Activated CD8-positive, alpha-beta memory T cell treated with anti-CD3 and anti-CD28 coated beads for 48 hours (primary cell): ENCODE data around the gene GCKR.
"Not testable (repeated sequence)": the region's sequence is repeated elsewhere in the genome, so short reads cannot be mapped to it uniquely, and the experiment has no call there.

Source experiments
- DNase-seq, 3 experiments: peaks; one replicate each; pipeline ENCODE4 v3.0.0-alpha.2; 2020; ENCODE audit warnings: low read depth in 2 of 3, low spot score in 2 of 3

Gene GCKR

GRCh38 chr2:27509326-27509725 lies 12.7 kb downstream of the GCKR start:
- DNase-seq = no peak

- no peak for DNase-seq
Measured at GRCh38 chr2:27518113-27518781, 21.6 kb downstream of the GCKR start.

DNA sequence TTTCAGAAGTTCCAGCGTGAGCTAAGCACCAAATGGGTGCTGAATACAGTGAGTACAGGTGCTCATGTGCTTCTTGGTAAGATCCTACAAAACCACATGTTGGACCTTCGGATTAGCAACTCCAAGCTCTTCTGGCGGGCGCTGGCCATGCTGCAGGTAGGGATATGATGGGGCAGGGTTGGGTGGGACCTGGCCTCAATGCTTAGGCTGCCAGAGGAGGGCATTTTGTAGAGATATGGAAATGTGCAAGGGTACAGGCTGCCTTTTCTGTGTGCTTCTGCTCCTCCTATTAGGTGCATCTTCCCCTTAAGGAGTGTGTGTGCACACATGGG lies 22.1 kb downstream of the GCKR start:
- DNase-seq = no peak

- DNase-seq = no peak
Measured at GRCh38 chr2:27520316-27520715, 23.7 kb downstream of the GCKR start.

DNA sequence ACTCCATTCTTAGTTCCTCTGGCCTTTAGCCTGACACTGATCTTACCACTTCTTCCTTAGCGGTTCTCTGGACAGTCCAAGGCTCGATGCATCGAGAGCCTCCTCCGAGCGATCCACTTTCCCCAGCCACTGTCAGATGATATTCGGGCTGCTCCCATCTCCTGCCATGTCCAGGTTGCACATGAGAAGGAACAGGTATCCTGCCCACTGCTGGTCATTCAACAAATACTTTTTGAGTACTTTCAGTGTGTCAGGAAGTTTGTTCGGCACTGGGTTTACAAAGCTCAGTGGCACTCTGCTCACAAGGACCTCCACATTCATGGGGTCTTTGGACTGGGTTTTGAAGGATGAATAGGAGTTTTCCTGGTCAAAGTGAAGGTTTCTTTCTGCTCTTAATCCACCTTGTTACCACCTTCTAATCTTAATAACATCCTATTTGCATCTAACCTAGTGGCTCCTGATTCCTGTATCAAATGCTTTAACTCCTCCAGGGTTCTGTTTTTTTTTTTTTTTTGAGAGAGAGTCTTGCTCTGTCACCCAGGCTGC lies 25.8 kb downstream of the GCKR start:
- DNase-seq = no peak

DNA sequence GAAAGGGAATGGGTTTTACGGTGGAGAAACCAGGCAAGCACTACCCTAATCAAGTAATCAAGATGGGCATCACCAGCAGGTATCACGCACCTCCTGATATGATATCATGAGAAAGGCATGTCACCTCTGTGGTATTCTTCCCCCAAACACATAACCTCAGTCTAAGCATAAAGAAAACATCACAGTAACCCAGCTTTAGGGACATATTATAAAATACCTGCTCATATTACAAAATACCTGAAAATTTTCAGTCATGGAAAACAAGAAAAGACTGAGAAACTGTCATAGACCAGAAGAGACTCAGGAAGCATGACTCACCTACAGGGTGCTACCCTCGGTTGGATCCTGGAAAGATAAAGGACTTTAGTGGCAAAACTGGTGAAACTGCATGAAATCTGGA lies 30.5 kb downstream of the GCKR start:
- DNase-seq = no peak

GRCh38 chr2:27531983-27532382 lies 35.3 kb downstream of the GCKR start:
- no peak for DNase-seq

DNA sequence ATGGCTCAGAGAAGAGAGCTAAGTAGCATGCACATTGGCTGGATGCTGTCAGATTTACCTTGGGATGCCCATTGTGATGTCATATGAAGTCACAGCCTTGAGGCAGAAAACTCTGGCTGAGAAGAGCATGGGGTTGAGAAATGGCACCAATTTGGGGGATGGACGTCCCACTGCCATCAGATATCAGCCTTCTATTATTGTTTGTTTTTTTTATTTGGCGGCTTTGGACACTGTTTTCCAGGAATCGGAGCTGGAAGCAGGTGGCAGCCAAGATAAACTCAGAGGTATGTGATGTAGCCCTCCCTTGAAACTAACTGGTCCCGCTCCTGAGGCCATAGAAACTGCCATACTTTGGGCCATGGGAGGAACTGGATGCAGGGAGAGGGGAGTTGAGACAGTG lies 40.6 kb downstream of the GCKR start:
- DNase-seq = no peak

GRCh38 chr2:27538839-27539450 lies 42.3 kb downstream of the GCKR start:
- DNase-seq = not testable (repeated sequence)

DNA sequence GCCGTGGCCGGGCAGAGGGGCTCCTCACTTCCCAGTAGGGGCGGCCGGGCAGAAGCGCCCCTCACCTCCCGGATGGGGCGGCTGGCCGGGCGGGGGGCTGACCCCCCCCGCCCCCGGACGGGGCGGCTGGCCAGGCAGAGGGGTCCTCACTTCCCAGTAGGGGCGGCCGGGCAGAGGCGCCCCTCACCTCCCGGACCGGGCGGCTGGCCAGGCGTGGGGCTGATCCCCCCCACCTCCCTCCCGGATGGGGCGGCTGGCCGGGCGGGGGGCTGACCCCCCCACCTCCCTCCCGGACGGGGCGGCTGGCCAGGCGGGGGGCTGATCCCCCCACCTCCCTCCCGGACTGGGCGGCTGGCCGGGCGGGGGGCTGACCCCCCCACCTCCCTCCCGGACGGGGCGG lies 43.0 kb downstream of the GCKR start:
- DNase-seq = not testable (repeated sequence)

GRCh38 chr2:27544143-27544821 lies 47.6 kb downstream of the GCKR start:
- no peak for DNase-seq

DNA sequence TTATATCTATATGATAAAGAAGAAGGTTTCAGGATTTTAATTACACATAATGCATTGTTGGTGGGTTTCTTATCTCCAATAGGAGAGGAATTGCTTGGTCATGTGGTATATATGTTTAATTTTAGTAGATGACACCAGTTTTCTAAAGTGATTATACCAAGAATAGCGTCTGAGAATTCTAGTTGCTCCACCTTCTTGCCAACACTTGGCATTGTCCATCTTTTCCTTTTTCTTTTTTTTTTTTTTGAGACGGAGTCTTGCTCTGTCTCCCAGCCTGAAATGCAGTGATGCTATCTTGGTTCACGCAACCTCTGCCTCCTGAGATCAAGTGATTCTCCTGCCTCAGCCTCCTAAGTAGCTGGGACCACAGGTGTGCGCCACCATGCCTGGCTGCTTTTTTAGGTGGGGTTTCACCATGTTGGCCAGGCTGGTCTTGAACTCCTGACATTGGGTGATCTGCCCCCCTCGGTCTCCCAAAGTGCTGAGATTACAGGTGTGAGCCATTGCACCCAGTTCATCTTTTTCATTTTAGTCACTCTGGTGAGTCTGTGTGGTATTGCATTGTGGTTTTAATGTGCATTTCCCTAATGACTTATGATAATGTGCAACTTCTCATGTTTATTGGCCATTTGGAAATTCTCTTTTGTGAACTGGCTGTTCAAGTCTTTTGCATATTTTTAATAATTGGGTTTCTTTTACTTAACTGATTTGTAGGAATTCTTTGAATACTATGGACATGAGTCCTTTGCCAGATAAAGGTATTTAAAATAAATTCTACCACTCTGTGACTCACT lies 48.9 kb downstream of the GCKR start:
- DNase-seq = no peak

DNA sequence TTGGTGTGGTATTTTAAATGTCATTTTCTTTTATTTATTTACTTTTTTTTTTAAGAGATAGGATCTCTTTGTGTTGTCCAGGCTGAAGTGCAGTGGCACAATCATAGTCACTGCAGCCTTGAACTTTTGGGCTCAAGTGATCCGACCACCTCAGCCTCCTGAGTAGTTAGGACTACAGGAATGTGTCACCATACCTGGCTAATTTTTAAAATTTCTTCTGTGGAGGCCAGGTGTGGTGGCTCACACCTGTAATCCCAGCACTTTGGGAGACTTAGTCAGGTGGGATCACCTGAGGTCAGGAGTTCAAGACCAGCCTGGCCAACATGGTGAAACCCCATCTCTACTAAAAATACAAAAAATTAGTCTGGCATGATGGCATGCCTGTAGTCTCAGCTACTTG lies 52.7 kb downstream of the GCKR start:
- no peak for DNase-seq

- no peak for DNase-seq
Measured at GRCh38 chr2:27551514-27551913, 54.9 kb downstream of the GCKR start.

GRCh38 chr2:27552941-27553340 lies 56.3 kb downstream of the GCKR start:
- DNase-seq = no peak

GRCh38 chr2:27554451-27554850 lies 57.8 kb downstream of the GCKR start:
- not testable (repeated sequence) for DNase-seq

DNA sequence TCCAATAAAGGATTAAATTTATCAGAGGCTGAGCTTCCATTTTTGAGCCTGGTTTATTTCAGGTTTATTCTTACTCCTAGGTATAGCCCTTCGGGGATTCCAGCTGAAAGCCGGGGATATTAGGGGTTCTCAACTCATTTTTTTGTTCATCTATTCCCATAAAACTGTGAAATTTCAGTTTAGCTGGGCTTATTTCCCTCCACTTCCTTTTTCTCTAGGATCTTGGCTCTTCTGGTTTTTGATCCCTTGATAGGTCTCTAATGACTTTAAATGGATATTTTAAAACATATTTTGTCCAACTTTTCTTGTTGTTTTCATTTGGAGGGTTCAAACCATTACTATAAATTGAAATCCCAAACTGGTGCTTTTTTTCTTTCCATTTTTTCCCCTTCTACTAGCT lies 62.6 kb downstream of the GCKR start:
- no peak for DNase-seq

- no peak for DNase-seq
Measured at GRCh38 chr2:27561060-27561459, 64.4 kb downstream of the GCKR start.

GRCh38 chr2:27566628-27567027 lies 70.0 kb downstream of the GCKR start:
- no peak for DNase-seq

GRCh38 chr2:27569398-27569797 lies 72.8 kb downstream of the GCKR start:
- DNase-seq = no peak

DNA sequence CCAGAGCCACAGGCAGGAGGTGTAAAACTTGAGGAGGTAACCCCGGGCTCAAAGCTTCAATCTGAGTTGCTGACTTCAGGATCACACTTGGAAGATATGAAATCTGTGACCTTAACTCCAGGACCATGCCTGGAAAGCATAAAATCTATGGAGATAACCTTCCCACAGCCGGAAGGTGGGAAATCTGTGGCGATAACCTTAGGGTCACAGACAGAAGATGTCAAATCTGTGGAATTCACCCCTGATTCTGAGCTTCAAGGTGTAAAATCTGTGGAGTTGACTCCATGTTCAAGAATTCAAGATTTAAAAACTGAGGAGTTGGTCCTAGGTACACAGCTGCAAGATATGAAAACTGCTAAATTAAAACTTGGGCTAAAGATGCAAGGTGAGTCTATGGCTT lies 74.6 kb downstream of the GCKR start:
- DNase-seq = no peak

DNA sequence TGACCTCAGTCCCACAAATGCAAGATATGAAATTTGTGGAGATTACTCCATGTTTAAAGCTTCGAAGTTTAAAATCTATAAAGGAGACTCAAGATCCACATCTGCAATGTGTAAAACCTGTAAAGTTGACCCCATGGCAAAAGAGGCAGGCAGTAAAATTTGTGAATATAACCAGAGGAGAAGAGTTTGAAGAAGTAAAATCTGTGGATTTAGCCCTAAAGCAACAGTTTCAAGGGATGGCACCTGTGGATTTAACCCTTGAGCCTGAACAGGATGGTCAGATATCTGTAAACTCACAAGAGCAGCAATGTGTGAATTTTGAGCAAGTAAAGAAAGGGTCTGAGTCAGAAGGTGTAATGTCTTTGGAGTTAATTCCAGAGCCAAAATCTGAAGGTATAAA lies 75.0 kb downstream of the GCKR start:
- no peak for DNase-seq
